GM19438 (cell line): ENCODE data around the gene PUSL1.

Source experiments
- ATAC-seq: cut with Tn5 transposase; IDR thresholded peaks from one replicate; pipeline ENCODE4 v1.9.1; 2021; ENCODE audit warnings: low read depth; ENCODE audit not compliant: unreplicated experiment

PUSL1 gene

DNA sequence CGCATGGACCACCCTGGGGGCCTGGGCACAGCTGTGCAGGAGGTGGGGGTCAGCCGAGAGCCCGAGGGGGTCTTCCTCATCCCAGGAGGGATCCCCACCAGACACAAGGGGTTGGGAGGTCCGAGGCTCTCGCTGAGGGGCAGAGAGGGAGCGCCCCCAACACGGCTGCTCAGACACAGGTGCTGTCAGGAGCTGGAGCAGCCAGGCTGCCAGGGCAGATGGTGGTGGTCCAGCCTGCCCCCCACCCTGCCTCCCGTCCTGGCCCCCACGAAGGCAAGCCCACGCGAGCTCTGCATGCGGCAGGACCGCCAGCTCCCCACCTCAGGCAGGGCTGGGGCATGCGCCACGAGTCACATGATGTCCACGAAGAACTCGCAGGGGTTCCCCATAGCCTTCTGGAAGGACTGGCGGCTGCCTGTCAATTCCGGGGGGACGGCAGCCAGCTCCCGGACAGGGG lies 27.4 kb downstream of the PUSL1 start:
- ATAC-seq, result no peak

DNA sequence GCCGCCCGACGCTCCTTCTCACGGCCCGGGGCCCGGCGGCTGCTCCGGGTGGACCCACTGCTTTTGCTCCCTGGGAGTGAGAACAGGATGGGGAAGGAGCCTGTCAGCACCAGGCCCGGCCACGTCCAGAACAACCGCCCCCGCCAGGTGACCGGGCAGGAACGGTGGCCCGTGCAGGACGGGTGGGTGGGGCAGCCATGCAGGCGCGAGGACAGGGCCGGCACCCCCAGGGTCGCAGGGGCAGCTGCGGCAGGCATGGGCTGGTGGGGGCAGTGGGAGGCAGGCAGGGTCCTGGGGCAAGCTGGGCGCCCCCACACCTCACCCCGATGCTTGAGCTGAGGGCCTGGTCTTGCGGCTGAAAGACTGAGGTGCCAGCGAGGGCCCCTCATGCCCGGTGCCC lies 28.0 kb downstream of the PUSL1 start:
- ATAC-seq, result no peak

DNA sequence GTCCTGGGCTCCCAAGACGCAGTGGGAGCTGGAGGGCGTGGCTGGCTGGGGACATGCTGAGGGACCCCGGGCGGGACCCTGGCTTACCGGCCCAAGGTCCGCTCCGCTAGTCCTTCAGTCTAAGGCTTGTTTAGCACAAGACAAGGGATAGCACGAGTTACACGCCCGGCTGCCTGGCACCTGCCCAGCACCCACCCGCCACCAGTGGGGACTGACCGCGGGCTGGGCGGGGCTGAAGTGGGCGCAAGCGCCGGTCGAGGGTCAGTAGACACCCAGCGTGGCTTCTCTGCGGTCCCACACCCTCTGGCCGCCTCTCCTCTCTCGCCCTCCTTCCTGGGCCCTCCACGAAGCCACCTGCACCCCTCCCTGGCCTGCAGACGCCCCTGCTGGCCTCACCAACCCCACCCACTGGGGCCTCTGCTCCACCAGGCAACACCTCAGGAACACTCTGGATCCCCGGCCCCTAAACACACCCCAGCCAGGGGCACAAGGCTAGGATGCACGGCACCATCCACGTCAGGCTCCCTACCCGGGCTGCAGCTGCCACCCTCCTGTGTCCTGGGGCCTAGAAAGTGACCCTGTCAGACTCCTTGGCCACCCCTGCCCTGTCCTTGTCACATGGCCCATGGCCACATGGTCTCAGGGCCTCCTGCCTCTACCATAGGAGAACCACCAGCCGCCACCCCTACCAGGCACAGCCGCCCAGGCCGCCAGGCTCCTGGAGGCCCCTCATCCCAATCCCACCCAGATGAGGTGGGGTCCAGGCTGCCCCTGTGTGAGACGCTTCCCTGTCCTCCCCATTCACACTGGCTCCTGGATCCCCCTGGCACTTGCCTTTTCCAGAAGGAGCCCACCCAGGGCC lies 28.8 kb downstream of the PUSL1 start:
- ATAC-seq, result no peak

DNA sequence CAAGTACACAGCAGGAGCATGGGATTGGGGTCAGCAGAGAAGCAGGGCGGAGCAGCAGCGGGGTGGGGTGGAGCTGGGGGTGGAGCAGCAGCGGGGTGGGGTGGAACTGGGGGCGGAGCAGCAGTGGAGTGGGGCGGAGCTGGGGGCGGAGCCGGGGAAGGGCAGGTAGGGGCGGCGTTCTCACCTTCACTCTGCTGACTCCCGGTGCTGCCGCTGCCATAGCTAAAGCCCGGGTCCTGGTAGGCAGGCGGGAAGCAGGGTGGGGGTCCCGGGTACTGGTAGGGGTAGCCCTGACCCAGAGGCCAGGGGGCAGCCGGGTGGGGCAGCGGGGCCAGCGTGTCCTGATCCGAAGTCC lies 29.4 kb downstream of the PUSL1 start:
- ATAC-seq, result no peak

DNA sequence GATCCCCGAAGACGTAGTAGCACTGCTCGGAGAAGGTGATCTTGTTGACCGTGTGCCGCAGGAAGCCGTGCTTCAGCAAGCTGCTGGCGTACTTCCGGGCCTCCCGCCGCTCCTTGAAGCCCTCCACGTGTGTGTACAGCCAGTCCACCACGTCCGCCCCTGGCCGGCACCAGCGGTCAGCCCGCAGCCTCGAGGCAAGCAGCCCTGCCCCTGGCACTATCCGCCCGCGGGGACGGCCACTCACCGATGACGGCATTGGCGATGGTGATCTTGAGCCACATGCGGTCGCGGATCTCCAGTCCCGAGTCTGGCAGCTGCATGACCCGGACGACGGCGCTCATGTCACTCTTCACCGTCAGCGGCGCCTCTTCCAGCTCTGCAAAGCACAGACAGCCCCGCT lies 29.9 kb downstream of the PUSL1 start:
- ATAC-seq, result no peak

DNA sequence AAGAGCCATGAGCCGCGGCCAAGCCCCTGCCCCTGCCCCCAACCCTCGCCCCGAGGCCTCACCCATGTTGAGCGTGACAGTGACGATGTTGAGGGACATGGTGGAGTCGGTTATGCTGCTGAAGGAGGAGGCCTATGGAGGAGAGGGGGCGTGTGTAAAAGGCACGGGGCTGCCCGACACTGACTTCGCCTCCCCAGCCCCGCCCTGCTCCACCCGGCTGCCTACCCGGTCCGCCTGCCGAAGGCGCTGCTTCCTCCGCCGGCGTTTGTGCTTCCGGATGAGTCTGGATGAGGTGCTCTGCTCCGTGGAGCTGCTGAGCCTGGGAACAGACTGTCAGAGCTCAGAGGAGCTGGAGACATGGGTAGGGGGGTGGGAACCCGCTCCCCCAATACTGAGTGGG lies 31.8 kb downstream of the PUSL1 start:
- no peak for ATAC-seq

DNA sequence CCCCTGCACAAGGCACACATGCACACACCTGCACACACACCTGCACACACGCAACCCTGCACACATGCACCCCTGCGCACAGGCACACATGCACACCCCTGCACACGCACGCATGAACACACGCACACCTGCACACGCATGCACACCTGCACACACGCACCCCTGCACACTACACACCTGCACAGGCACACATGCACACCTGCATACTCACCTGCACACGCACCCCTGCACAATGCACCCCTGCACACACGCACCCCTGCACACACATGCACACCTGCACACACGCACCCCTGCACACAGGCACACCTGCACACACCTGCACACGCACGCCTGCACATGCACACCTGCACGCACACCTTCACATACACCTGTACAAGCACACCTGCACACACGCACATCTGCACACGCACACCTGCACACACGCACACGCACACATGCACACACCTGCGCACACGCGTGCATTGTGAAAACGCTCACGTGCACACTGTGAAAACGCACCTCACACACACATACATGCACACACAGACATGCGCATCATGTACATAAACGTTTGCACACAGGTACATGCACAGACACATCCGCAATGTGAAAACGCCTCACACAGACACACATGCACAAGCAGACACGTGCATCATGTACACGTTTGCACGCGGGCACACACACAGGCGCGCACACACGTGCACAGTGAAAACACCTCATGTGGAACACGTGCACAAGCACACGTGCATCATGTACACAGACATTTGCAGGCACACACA lies 32.6 kb downstream of the PUSL1 start:
- no peak for ATAC-seq

DNA sequence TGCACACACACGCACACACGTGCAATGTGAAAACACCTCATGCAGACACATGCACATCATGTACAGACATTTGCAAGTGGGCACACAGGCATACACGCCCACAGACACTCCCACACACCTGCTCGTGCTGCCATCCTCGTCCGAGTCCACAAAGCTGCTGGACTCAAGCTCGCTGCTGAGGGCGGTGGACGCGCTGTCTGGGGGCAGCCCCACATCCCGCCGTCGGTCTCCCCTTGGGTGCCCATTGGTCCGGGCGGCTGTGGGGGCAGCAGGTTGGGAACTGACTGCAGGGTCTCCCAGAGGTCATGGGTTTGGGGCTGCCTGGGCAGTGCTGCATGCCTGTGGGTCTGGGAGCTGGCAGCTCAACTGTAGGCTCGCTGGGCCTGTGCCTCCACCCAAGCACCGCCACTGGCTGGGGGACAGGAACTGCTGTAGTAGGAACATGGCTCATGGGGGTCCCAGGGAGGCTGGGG lies 33.2 kb downstream of the PUSL1 start:
- ATAC-seq, result no peak

DNA sequence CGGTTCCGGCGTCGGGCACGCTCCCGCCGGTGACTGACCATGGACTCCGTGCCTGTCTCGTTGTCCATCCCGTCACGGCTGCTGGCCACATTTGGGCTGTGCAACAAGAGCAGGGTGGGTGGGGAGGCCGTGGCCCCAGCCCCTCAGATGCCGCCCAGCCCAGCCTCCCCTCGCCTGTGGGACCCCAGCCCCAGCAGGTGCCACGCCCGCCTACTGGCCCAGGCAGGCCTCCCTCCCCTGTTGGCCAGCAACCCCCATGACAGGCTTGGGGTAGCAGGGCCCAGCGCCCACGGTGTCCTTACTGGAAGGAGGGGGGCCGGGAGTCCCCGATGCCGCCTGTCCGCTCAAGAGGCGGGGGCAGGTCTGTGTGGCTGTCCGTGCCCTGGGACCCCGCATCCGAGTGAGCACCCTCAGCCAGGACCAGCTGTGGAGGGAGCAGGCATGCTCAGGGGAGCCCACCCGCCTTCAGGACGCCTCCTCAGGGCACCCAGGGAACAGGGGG lies 33.7 kb downstream of the PUSL1 start:
- no peak for ATAC-seq

DNA sequence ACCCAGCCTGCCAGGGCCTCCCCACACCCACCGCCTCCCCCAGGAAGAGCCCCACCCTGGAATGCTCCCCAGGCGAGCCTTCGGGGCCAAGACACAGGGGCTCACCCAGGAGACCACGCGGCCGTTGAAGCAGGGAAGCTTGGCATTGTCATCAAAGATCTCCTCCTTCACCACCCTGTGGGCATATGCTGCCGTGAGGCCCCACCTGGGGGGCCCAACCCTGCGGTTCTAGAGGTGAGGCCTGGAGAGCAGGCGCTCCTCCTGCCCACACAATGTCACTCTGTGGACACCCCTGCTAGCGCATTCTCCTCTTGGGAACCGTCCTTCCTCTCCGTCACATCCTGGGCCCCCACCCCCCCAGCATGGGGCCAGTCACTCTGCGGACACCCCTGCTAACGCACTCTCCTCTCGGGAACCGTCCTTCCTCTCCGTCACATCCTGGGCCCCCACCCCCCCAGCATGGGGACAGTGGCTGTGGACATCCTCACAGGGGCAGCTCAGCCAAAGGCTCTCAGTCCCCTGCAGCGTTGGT lies 34.3 kb downstream of the PUSL1 start:
- no peak for ATAC-seq

DNA sequence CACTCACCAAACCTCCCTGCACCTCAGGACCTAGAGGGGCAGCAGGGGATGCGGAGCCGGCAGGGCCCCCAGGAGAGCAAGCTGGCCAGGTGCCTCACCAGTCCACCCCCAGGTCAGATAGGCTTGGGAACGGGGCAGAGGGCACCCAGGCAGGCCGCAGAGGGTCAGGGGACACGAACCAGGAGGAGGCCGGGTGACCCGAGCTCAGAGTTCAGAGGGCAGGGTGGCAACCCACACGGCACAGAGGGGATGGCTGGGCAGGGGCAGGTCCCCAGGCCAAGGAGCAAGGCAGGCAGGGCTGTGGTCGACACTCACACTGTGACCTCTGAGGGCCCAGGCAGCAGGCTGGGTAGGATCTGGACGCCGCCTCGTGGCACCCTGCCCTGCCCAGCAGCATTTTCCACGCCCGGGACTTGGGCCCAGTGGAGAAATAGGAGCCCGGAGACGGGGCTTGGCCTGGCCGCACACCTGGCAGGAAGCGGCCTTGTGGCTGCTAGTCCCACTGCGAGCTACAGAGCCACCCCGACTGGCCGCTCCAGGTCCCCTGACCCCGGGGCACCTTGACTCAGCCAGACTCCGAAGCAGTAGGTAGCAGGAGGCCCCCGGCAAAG lies 35.5 kb downstream of the PUSL1 start:
- no peak for ATAC-seq

DNA sequence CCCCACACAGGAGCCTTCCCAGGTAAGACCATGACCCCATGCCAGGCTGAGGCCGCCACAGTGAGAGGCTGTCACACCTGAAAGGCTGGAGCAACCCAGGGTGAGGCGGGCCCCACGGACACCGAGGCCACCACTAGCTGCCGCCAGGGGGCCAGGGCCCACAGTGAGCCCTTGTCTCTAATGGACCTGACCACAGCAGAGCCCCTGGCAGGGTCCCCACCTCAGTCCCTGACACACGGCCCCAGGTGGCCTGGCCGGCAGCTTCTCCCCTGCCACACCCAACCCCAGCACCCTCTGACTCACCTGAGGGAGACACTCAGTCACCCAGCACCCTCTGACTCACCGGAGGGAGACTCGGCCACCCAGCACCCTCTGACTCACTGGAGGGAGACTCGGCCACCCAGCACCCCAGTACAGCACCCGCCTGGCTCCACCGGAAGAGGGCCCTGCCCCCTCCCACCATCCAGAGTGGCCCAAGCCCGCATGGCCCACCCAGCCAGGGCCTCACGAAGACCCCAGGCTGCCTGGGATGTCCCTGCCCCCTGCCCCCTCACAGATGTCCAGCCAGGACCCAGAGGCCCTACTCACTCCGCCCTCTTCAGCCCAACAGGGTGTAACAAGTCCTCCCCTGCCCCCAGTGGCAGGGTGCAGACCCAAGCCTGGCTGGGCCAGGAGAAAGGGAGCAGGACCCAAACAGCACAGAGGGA lies 36.4 kb downstream of the PUSL1 start:
- no peak for ATAC-seq

DNA sequence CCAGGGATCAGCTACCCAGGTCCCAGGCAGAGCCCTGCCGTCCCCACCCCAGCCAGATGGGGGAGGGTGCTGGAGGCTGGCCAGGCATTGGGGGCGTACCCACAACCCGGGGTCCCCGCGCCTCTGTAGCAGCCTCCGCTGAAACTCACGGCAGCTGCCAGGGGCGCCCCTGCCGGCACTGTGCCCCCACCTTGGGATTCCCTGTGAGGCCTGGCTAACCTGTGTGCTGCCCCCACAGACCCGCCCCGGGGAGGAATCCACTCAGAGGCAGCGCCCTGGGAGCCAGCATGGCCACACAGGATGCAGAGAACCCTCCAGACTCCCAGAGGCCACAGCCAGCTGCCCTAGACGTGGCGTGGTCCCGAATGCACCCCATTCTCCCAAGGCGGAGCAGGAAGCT lies 37.0 kb downstream of the PUSL1 start:
- ATAC-seq, result no peak

DNA sequence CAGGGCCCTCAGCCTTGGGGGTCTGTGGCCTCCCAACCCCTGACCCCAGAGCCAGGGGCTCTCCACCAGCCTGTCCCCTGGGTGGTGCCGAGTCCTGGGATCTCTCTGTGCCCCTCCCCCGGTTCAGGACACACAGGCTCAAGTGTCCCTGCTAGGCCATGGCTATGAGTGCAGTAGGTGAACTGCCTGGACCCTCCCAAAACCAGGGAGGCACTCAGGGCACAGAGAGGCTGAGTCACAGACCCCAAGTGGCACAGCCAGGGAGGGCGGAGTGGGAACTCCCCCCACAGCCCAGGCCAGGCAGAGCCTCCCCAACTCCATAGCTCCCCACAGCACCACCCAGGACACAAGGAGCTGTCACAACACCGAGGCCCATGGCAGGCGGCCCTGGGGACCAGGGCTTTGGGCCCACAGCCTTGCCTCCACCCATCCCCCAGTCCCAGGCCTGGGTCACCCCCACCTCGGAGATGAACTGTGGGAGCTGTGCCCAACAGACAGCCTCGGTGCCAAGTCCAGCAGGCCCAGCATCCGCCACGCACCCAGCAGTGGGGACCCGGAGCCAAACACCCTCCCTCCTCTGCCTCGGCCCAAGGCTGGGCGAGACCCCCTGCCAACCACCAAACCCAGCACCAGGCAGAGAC lies 37.6 kb downstream of the PUSL1 start:
- no peak for ATAC-seq

DNA sequence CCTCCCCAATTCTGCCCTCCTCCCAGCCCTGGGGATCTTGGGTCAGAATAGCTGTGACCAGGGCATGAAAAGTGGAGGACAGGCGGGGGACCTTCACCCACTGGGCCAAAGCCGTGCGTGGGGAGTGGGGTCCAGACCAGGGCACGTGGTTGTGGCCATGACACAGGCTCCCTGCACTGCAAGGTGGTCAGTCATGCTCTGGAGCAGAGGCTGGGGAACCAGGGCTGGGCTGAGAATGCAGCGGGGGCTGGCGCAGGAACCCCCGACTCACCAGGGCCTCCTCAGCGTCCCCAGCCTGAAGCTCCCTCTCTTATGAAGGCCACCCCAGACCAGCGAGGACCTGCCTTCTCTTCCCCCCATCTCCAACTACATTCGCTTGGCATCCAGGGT lies 38.1 kb downstream of the PUSL1 start:
- ATAC-seq, result no peak

DNA sequence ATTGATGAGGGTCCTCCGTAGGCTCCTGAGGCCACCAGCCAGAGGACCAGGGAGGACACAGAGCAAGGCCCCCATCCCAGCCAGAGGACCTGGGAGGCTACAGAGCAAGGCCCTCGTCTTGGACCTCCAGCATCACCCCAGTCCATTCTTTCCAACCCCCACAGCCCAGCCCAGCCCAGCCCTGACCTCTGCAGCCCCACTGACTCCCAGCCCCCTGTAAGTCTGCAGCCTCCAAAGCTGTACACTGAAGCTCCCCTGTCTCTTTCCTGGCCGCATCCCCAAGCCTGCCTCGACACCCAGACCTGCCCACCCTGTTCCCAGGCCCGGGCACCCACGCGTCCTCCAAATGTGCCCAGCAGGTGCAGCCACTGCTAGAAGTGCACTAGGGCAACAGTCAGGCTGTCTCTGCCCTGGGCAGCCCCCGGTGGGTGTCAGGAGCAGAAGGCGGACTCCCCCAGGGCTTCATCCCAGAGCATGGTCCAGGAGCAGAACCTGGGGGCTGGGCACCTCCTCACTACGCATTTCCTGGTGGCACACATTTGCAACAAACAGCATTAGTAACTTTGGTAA lies 38.7 kb downstream of the PUSL1 start:
- ATAC-seq, result no peak

DNA sequence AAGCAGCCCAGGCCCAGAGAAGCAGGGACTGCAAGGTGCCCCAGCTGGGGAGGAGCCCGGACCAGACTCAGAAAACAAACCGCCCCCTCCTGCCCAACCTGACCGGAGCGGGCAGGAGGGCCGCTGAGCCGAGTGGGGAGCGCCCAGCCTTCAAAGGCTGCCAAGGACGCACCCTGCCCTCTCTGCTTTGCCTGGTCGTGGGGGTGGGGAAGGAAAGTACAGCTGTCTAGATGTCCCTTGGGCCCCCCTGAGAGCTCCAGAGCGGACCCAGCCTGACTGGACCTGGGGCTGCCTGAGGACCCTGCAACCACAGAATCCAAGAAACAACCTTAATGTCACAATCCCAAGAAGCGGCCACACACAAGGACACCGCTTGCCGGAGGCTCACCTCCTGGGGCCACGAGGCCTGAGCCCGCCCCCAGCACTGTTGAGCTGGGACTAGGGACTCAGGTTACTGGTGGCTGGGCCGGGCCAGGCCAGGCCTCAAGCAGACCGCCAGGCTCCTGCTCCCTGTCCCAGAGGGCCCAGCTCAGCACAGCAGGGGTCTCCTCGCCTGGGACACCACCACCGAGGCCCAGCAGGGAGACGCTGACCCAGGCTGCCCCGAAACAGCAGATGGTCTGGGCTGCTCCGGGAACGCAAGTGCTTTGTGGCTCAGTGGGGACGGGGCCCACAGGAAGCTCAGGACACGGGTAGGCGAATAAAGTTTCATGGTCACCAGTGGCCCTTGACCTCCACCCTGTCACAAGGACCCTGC lies 39.4 kb downstream of the PUSL1 start:
- ATAC-seq, result no peak

DNA sequence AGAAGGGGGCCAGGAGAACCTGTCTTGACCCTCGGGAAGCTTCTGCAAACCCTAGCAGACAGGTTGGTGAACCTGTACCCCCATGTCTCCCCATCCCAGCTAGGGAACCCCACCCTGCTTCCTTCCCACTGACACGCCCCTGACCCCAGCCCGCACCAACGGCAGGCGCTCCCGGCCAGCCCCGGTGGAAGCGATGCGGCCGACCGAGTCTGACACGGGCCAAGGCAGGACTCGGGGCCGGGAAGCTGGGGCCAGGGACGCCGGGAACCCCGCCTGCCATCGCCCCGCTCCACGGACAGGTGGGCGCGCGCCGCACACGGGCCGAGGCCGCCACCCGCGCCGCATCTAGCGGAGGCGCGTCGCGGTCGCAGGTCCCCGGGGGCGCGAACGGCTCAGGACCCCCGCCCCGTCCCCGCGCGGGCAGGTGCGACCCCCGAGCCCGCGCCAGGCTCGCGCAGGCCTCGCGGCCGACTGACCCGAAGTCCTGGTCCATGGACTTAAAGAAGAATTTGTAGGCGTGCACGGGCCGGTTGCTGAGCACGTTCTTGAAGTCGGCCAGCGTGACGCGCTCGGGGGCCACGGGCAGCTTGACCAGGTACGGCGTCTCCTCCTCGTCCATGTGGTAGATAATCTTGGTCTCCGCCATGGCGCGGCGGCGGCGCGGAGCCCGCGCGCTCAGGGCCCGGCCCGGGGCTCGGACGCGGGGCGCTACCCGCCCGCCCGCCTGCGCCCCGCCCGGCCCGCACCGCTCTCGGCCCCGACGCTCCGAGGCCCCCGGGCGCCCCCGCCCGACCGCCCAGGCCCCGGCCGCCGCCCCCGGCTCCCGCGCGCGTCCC lies 40.2 kb downstream of the PUSL1 start:
- no peak for ATAC-seq
